Heart right ventricle (tissue), 16 donors: Measurements from ENCODE around the gene MAML2. TPM values are rescaled to one million over a fixed set of nuclear protein-coding genes. Genes with fewer than 3 reads are reported as not detected.

ENCODE experiments used
- ATAC-seq, 8 donors: fragments of 200-7000 bp; cut with Tn5 transposase; one replicate each; pipeline ENCODE4 v1.9.1; 2020; ENCODE audit warnings: mild to moderate bottlenecking in 8 of 8, moderate library complexity in 8 of 8, moderate number of reproducible peaks in 1 of 8
- DNase-seq, 2 donors: peaks; one replicate each; pipeline ENCODE4 v3.0.0-alpha.2; 2020
- H3K27ac ChIP-seq, 10 donors: fragments of 200-600 bp; sonication (generic) in 2 of 10; one replicate each; pipeline versions ENCODE4 v1.5.0 to v1.8.0; 2020 to 2022; ENCODE audit warnings: mild to moderate bottlenecking in 3 of 10
- H3K27me3 ChIP-seq, 7 donors: fragments of 200-600 bp; one replicate each; pipeline ENCODE4 v1.8.0; 2021 to 2022; ENCODE audit warnings: mild to moderate bottlenecking in 2 of 7
- H3K36me3 ChIP-seq, 9 donors: fragments of 200-600 bp; sonication (generic) in 1 of 9; one replicate each; pipeline versions ENCODE4 v1.5.0 to v1.8.0; 2020 to 2022; ENCODE audit warnings: mild to moderate bottlenecking in 2 of 9
- H3K4me1 ChIP-seq, 9 donors: fragments of 200-600 bp; sonication (generic) in 1 of 9; one replicate each; pipeline versions ENCODE4 v1.5.0 to v1.8.0; 2020 to 2022; ENCODE audit warnings: mild to moderate bottlenecking in 4 of 9
- H3K4me3 ChIP-seq, 10 donors: fragments of 200-600 bp; sonication (generic) in 2 of 10; one replicate each; pipeline versions ENCODE4 v1.5.0 to v1.8.0; 2020 to 2022; ENCODE audit warnings: mild to moderate bottlenecking in 7 of 10, moderate library complexity in 2 of 10
- H3K9me3 ChIP-seq, 11 donors: fragments of 200-600 bp in 10 of 11; sonication (generic) in 2 of 11; one replicate each; pipeline versions ENCODE4 v1.5.0 to v1.8.0; 2013 to 2022; ENCODE audit warnings: mild to moderate bottlenecking in 2 of 11, control low read depth in 1 of 11, moderate library complexity in 1 of 11
- CTCF ChIP-seq, 9 donors: fragments of 200-600 bp; sonication (generic) in 2 of 9; IDR thresholded peaks; one replicate each; pipeline versions ENCODE4 v1.5.0 to v1.8.0; 2021 to 2022; ENCODE audit warnings: antibody characterized with exemption in 9 of 9, mild to moderate bottlenecking in 5 of 9, moderate library complexity in 1 of 9
- WGBS, 2 donors: extraction: QIAGEN DNeasy Blood & Tissue Kit; methylation state at CpG; one replicate each; pipeline ENCODE4 v1.1.7; 2013; ENCODE audit warnings: inconsistent platforms in 1 of 2; 5-methylcytosine and 5-hydroxymethylcytosine counted together
- intact Hi-C, 10 donors: fragments of 100-400 bp; cut with DNase I; formaldehyde crosslinking; loops; one replicate each; pipeline versions ENCODE4 v1.11.1 to v1.14.2; 2022
- polyA plus RNA-seq, 2 donors: library from polyadenylated mRNA; stranded (reverse); fragments of 200-250 nt; gene quantifications; one replicate each; pipeline ENCODE4 v1.2.3, GENCODE V29; 2013
- total RNA-seq, 10 donors: library from RNA; stranded (reverse); fragmentation: NEBNext Ultra II Directional in 3 of 10; extraction: Animal tissue kit (Norgen Biotek cat#: 25700) in 3 of 10; gene quantifications; one replicate each; pipeline versions ENCODE4 v1.2.1 to v1.2.4, GENCODE V29; 2021 to 2023
- donor health status: Arrhythmogenic right ventricular cardiomyopathy.
- donor health status: ischemic (EF 13 %, LVEDD 7.1; RV severe dilation, severe dysfunction).
- donor health status: healthy with polysubstance abuse.
- donor health status: DM: no; HTN: yes; CAD: no.
- donor health status: DM: no; HTN: no; CAD: no.
- donor health status: ischemic (EF 25% LVEDD 6.9; RV normal size, moderate dysfunction).
- donor health status: ischemic (EF 25% LVEDD 5.7; RV mildly dilated, moderate dysfunction).
- donor health status: healthy.
- donor health status: DM: yes; HTN: yes; CAD: no.
- donor health status: Ischemic cardiomyopathy.
- donor health status: ischemic (EF 35%, LVEDD 5.7; RV mildly dilated, moderate dysfunction).
- donor health status: nonischemic (EF 11% LVEDD 7.7; RV severe dilation, severe dysfunction).
- donor health status: DM: yes; HTN: yes; CAD: no.
- donor health status: PGD.
- donor health status: ischemic (EF 29% LVEDD 5.4; RV normal size, mild dysfunction).
- donor health status: nonischemic (EF 23%, LVEDD 6.1; RV moderate dilation, normal function).

MAML2 gene
- total and polyA plus RNA-seq, 12 donors, result 1.3 to 6.1 (median 4.1) TPM

- 62 to 66% methylated on average over 8 of the region's 8 CpGs for WGBS, 2 donors
- Histone ChIP-seq H3K4me3 (no peak overlapping the region), H3K36me3 (peaks cover 0 to 6% (median 0%) of the 10 kb centered on the region in 9 donors), H3K4me1 (peaks cover 4 to 76% (median 35%) of the 10 kb centered on the region in 9 donors), H3K27ac (peak overlapping the region in 4 of 10 donors; percentile 5 to 63 (median 25)), H3K9me3 (no peaks in the 10 kb centered on the region), H3K27me3 (no peaks in the 10 kb centered on the region)
- DNase-seq (no peak), ATAC-seq (peak in 6 of 8 donors; percentile 29 to 67 (median 34))
- TF ChIP-seq CTCF (IDR thresholded peaks at IDR 0.05), result no peak
- intact Hi-C loops, result loop anchor here in 2 of 10 donors (5.0 to 10.0 kb wide), 3 partner anchors 40 to 87 kb away; no protein-coding TSS in a partner anchor
Measured at GRCh38 chr11:96332126-96332771, 10.7 kb downstream of the MAML2 start.

GRCh38 chr11:96331699-96332116 lies 11.3 kb downstream of the MAML2 start:
- Histone ChIP-seq H3K36me3 (peaks cover 0 to 6% (median 0%) of the 10 kb centered on the region in 9 donors), H3K4me1 (peaks cover 4 to 71% (median 30%) of the 10 kb centered on the region in 9 donors), H3K4me3 (no peak overlapping the region), H3K27me3 (no peaks in the 10 kb centered on the region), H3K9me3 (no peaks in the 10 kb centered on the region), H3K27ac (peak overlapping the region in 4 of 10 donors; percentile 5 to 63 (median 25))
- ATAC-seq, result peak; percentile 62 to 80 (median 72)
- intact Hi-C loops, result loop anchor here in 2 of 10 donors (5.0 to 10.0 kb wide), 3 partner anchors 39 to 87 kb away; no protein-coding TSS in a partner anchor
- DNase-seq, result no peak
- WGBS, 2 donors, result 74 to 78% methylated on average over 7 of the region's 7 CpGs
- no peak for TF ChIP-seq CTCF (IDR thresholded peaks at IDR 0.05)

DNA sequence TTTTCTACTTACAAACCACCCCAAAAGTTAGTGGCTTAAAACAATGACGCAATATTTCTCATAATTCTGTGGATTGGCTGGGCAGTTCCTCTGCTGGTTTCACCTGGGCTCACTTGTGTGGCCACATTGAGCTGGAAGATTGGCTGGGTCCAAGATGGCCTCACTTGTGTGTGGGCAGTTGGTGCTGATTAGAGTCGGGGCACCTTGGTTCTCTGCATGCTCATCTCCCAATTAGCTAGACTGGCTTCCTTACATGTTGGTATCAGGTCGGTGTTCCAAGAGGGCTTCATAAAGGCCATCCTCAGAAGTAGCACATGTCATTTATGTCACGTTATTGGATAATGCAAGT lies 12.5 kb downstream of the MAML2 start:
- TF ChIP-seq CTCF (IDR thresholded peaks at IDR 0.05), result no peak
- H3K27ac ChIP-seq, result no peak overlapping the region
- intact Hi-C loops, result loop anchor here in 2 of 10 donors (5.0 to 10.0 kb wide), 3 partner anchors 38 to 86 kb away; no protein-coding TSS in a partner anchor
- H3K36me3 ChIP-seq, result peaks cover 0 to 5% (median 0%) of the 10 kb centered on the region in 9 donors
- H3K4me1 ChIP-seq, result peaks cover 4 to 62% (median 29%) of the 10 kb centered on the region in 9 donors
- WGBS, 2 donors, result 96 to 99% methylated on average over 4 of the region's 4 CpGs
- no peaks in the 10 kb centered on the region for H3K9me3 ChIP-seq
- no peaks in the 10 kb centered on the region for H3K27me3 ChIP-seq
- DNase-seq (no peak), ATAC-seq (no peak)
- no peak overlapping the region for H3K4me3 ChIP-seq

- intact Hi-C loops, result loop anchor here in 2 of 10 donors (5.0 to 10.0 kb wide), 3 partner anchors 38 to 85 kb away; no protein-coding TSS in a partner anchor
- no peaks in the 10 kb centered on the region for H3K9me3 ChIP-seq
- no peak for TF ChIP-seq CTCF (IDR thresholded peaks at IDR 0.05)
- peaks cover 4 to 63% (median 30%) of the 10 kb centered on the region in 9 donors for H3K4me1 ChIP-seq
- H3K27ac ChIP-seq, result no peak overlapping the region
- H3K4me3 ChIP-seq, result no peak overlapping the region
- 80 to 82% methylated on average over 3 of the region's 3 CpGs for WGBS, 2 donors
- DNase-seq (no peak), ATAC-seq (no peak)
- H3K27me3 ChIP-seq, result no peaks in the 10 kb centered on the region
- H3K36me3 ChIP-seq, result no peaks in the 10 kb centered on the region
Measured at GRCh38 chr11:96329855-96330510, 13.0 kb downstream of the MAML2 start.
